GM23338 (cell line): ENCODE data around the gene PTPRZ1. TPM values are rescaled to one million over a fixed set of nuclear protein-coding genes. Genes with fewer than 3 reads are reported as not detected.

Experiments
- ATAC-seq: fragments of 200-7000 bp; cut with Tn5 transposase; 3 replicates; pipeline ENCODE4 v1.9.1; 2020
- DNase-seq: peaks from one replicate; pipeline ENCODE4 v3.0.0-alpha.2; 2015; ENCODE audit warnings: low spot score
- H2AFZ ChIP-seq: fragments of 200-600 bp; sonication (generic); 2 replicates; pipeline ENCODE4 v1.8.0; 2016; ENCODE audit warnings: antibody characterized with exemption, mild to moderate bottlenecking, moderate library complexity
- H3F3A ChIP-seq: fragments of 200-600 bp; sonication (generic); replicated peaks from 2 replicates; pipeline ENCODE4 v1.8.0; 2017; ENCODE audit warnings: antibody characterized with exemption, mixed run types, low read depth
- H3K27ac ChIP-seq: fragments of 200-600 bp; sonication (generic); 2 replicates; pipeline ENCODE4 v1.6.1; 2016; ENCODE audit warnings: low read depth
- H3K27me3 ChIP-seq: fragments of 200-600 bp; sonication (generic); 2 replicates; pipeline ENCODE4 v1.8.0; 2016; ENCODE audit warnings: mild to moderate bottlenecking, mixed run types, moderate library complexity; ENCODE audit not compliant: insufficient read depth
- H3K36me3 ChIP-seq: fragments of 200-600 bp; sonication (generic); 2 replicates; pipeline ENCODE4 v1.8.0; 2016; ENCODE audit warnings: mild to moderate bottlenecking; ENCODE audit not compliant: insufficient read depth
- H3K4me1 ChIP-seq: fragments of 200-600 bp; sonication (generic); 2 replicates; pipeline ENCODE4 v1.8.0; 2016; ENCODE audit warnings: mild to moderate bottlenecking, moderate library complexity; ENCODE audit not compliant: insufficient read depth
- H3K4me2 ChIP-seq: fragments of 200-600 bp; sonication (generic); 2 replicates; pipeline ENCODE4 v1.7.1; 2017; ENCODE audit warnings: mixed run types
- H3K4me3 ChIP-seq: fragments of 200-600 bp; sonication (generic); 2 replicates; pipeline ENCODE4 v1.6.1; 2016; ENCODE audit warnings: mixed run types
- H3K79me2 ChIP-seq: fragments of 200-600 bp; sonication (generic); replicated peaks from 2 replicates; pipeline ENCODE4 v1.8.0; 2017; ENCODE audit warnings: mild to moderate bottlenecking; ENCODE audit not compliant: insufficient read depth
- H3K9me2 ChIP-seq: fragments of 200-600 bp; sonication (generic); 2 replicates; pipeline ENCODE4 v1.8.0; 2017; ENCODE audit not compliant: insufficient read depth
- H4K20me1 ChIP-seq: fragments of 200-600 bp; sonication (generic); replicated peaks from 2 replicates; pipeline ENCODE4 v1.8.0; 2017; ENCODE audit warnings: mild to moderate bottlenecking; ENCODE audit not compliant: insufficient read depth
- H3K27ac Mint-ChIP-seq: 2 replicates; pipeline ENCODE4 v1.8.0; 2020; ENCODE audit warnings: inconsistent platforms, mild to moderate bottlenecking, moderate library complexity, mixed read lengths
- H3K27me3 Mint-ChIP-seq: 3 replicates; pipeline ENCODE4 v1.8.0; 2022; ENCODE audit warnings: low read depth, mild to moderate bottlenecking, moderate library complexity, mixed read lengths, inconsistent platforms; ENCODE audit not compliant: insufficient read depth, poor library complexity
- H3K36me3 Mint-ChIP-seq: 3 replicates; pipeline ENCODE4 v1.8.0; 2021; ENCODE audit warnings: low read depth, mild to moderate bottlenecking, inconsistent platforms, moderate library complexity, mixed read lengths
- H3K4me1 Mint-ChIP-seq: 3 replicates; pipeline ENCODE4 v1.8.0; 2020; ENCODE audit warnings: mild to moderate bottlenecking, inconsistent platforms, mixed read lengths
- H3K4me3 Mint-ChIP-seq: 3 replicates; pipeline ENCODE4 v1.8.0; 2021; ENCODE audit warnings: moderate library complexity, mild to moderate bottlenecking, inconsistent platforms, mixed read lengths
- H3K9me3 Mint-ChIP-seq: 3 replicates; pipeline ENCODE4 v1.8.0; 2020; ENCODE audit warnings: moderate library complexity, mild to moderate bottlenecking, inconsistent platforms, mixed read lengths
- CREB1 ChIP-seq: fragments of 250-450 bp; sonication (Bioruptor Pico); IDR thresholded peaks from 2 replicates; pipeline ENCODE4 v1.5.0; 2020; ENCODE audit warnings: low read depth, mild to moderate bottlenecking, moderate library complexity
- EZH2phosphoT487 ChIP-seq: fragments of 200-600 bp; sonication (generic); IDR thresholded peaks from one replicate; pipeline ENCODE4 v1.8.1; 2018; ENCODE audit warnings: antibody characterized with exemption; ENCODE audit not compliant: unreplicated experiment
- JUNB ChIP-seq: IDR thresholded peaks from one replicate; pipeline ENCODE4 v1.6.1; 2016; ENCODE audit warnings: antibody characterized with exemption; ENCODE audit not compliant: unreplicated experiment
- STAT1 ChIP-seq: IDR thresholded peaks from one replicate; pipeline ENCODE4 v1.6.1; 2016; ENCODE audit warnings: antibody characterized with exemption; ENCODE audit not compliant: unreplicated experiment
- ZNF462 ChIP-seq: fragments of 250-450 bp; sonication (Bioruptor Pico); IDR thresholded peaks from 2 replicates; pipeline ENCODE4 v1.5.0; 2020; ENCODE audit warnings: mild to moderate bottlenecking, moderate library complexity
- polyA plus RNA-seq: library from polyadenylated mRNA; unstranded; fragments of >200 nt; fragmentation: Nextera tagmentation; extraction: Ambion mirVana; gene quantifications from 2 replicates; pipeline ENCODE4 v1.2.1, GENCODE V29; 2016
- total RNA-seq: library from RNA; depleted of rRNA; stranded (reverse); fragments of >200 nt; shearing (Covaris generic); gene quantifications from 2 replicates; pipeline ENCODE4 v1.2.3, GENCODE V29; 2014
- TF ChIP-seq, protein P1 (sequence below): IDR thresholded peaks from 2 replicates; pipeline ENCODE4 v1.6.1; 2016; ENCODE audit warnings: antibody characterized with exemption

The PTPRZ1 gene
- total and polyA plus RNA-seq, 2 experiments from 2014 or later, result 160 to 230 TPM

DNA sequence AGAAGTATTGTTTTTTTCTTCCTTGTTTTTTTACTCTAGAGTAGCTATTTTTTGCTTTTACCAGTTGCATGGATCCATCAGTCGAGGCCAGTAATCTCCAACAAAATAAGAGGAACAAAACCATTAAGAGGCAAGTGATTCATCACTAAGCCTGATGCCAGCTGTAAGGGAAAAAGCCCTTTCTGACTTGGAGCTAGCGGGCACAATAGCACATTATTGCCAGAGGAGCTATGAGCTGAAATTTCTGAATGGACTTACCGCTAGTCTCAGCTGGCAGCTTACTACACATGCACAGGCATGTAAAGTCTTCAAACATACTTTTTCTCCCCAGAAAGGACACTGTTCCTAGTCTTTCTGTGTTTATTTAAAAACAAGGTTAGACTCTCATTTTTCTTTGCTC, 41.6 kb upstream of the PTPRZ1 start:
- H3K4me1 ChIP-seq, result peaks cover 7% of the 10 kb centered on the region; the same call in 1 of the 2 replicates
- DNase-seq (no peak), ATAC-seq (no peak)
- no peak overlapping the region for H3K4me3 ChIP-seq
- no peak overlapping the region for H3K4me2 ChIP-seq
- H3K79me2 ChIP-seq, result no peaks in the 10 kb centered on the region
- no peaks in the 10 kb centered on the region for H3K36me3 ChIP-seq
- Mint-ChIP-seq H3K4me3 (no peak overlapping the region), H3K4me1 (peaks cover 17% of the 10 kb centered on the region), H3K27ac (no peak overlapping the region), H3K36me3 (no peaks in the 10 kb centered on the region), H3K9me3 (no peaks in the 10 kb centered on the region), H3K27me3 (peaks cover 2% of the 10 kb centered on the region)
- no peaks in the 10 kb centered on the region for H3F3A ChIP-seq
- no peaks in the 10 kb centered on the region for H3K9me2 ChIP-seq
- TF ChIP-seq, protein P1, sequence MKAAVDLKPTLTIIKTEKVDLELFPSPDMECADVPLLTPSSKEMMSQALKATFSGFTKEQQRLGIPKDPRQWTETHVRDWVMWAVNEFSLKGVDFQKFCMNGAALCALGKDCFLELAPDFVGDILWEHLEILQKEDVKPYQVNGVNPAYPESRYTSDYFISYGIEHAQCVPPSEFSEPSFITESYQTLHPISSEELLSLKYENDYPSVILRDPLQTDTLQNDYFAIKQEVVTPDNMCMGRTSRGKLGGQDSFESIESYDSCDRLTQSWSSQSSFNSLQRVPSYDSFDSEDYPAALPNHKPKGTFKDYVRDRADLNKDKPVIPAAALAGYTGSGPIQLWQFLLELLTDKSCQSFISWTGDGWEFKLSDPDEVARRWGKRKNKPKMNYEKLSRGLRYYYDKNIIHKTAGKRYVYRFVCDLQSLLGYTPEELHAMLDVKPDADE, result no peak
- TF ChIP-seq CREB1 (CRISPR knock-in tag) (no peak), STAT1 (no peak), ZNF462 (CRISPR knock-in tag) (no peak)
- no peaks in the 10 kb centered on the region for H3K27me3 ChIP-seq
- peak overlapping the region; percentile 20; the same call in 1 of the 2 replicates for H2AFZ ChIP-seq
- no peak overlapping the region for H3K27ac ChIP-seq
- H4K20me1 ChIP-seq, result no peaks in the 10 kb centered on the region

- Mint-ChIP-seq H3K27me3 (peaks cover 2% of the 10 kb centered on the region), H3K9me3 (no peaks in the 10 kb centered on the region), H3K4me1 (peaks cover 18% of the 10 kb centered on the region), H3K27ac (no peak overlapping the region), H3K36me3 (no peaks in the 10 kb centered on the region), H3K4me3 (no peak overlapping the region)
- Histone ChIP-seq H4K20me1 (no peaks in the 10 kb centered on the region), H3K27me3 (no peaks in the 10 kb centered on the region), H3K27ac (no peak overlapping the region), H3K36me3 (no peaks in the 10 kb centered on the region), H3K4me3 (no peak overlapping the region), H2AFZ (peak overlapping the region; percentile 20; the same call in 1 of the 2 replicates), H3F3A (no peaks in the 10 kb centered on the region), H3K4me1 (peaks cover 7% of the 10 kb centered on the region; the same call in 1 of the 2 replicates), H3K9me2 (no peaks in the 10 kb centered on the region), H3K4me2 (no peak overlapping the region), H3K79me2 (no peaks in the 10 kb centered on the region)
- TF ChIP-seq CREB1 (CRISPR knock-in tag) (no peak), JUNB (no peak), EZH2phosphoT487 (no peak)
- TF ChIP-seq, protein P1, result no peak
- DNase-seq (no peak), ATAC-seq (peak; percentile 34; the same call in 2 of the 3 replicates)
Observed at GRCh38 chr7:121831801-121832200, 41.2 kb upstream of the PTPRZ1 start.
